Immature natural killer cell (primary cell): Measurements from ENCODE around the gene PPP5C. TPM values are rescaled to one million over a fixed set of nuclear protein-coding genes. Genes with fewer than 3 reads are reported as not detected.
"Not testable (repeated sequence)": the region's sequence is repeated elsewhere in the genome, so short reads cannot be mapped to it uniquely, and the experiment has no call there.

Source experiments
- DNase-seq, 3 donors: peaks; one replicate each; pipeline ENCODE4 v3.0.0; 2022; ENCODE audit warnings: mixed read lengths in 1 of 3
- H3K27ac Mint-ChIP-seq, 6 donors: one replicate each; pipeline ENCODE4 v1.8.0; 2020; ENCODE audit warnings: mixed read lengths in 6 of 6, mild to moderate bottlenecking in 5 of 6, inconsistent platforms in 4 of 6, moderate library complexity in 3 of 6
- H3K27me3 Mint-ChIP-seq, 3 donors: one replicate each; pipeline ENCODE4 v1.8.0; 2020 to 2021; ENCODE audit warnings: low read depth in 3 of 3, mild to moderate bottlenecking in 3 of 3, mixed read lengths in 3 of 3, moderate library complexity in 3 of 3, inconsistent platforms in 1 of 3
- H3K36me3 Mint-ChIP-seq, 3 donors: one replicate each; pipeline ENCODE4 v1.8.0; 2020; ENCODE audit warnings: mixed read lengths in 3 of 3, inconsistent platforms in 2 of 3, mild to moderate bottlenecking in 2 of 3
- H3K4me1 Mint-ChIP-seq, 2 donors: one replicate each; pipeline ENCODE4 v1.8.0; 2020; ENCODE audit warnings: inconsistent platforms in 2 of 2, mild to moderate bottlenecking in 2 of 2, mixed read lengths in 2 of 2, moderate library complexity in 1 of 2
- H3K4me3 Mint-ChIP-seq, 5 donors: one replicate each; pipeline ENCODE4 v1.8.0; 2020; ENCODE audit warnings: mild to moderate bottlenecking in 5 of 5, mixed read lengths in 5 of 5, inconsistent platforms in 3 of 5, moderate library complexity in 3 of 5
- H3K9me3 Mint-ChIP-seq, 6 donors: one replicate each; pipeline ENCODE4 v1.8.0; 2020; ENCODE audit warnings: mild to moderate bottlenecking in 6 of 6, mixed read lengths in 6 of 6, inconsistent platforms in 4 of 6, moderate library complexity in 3 of 6
- polyA plus RNA-seq, 3 donors: library from polyadenylated mRNA; unstranded; fragments of 300-500 nt; fragmentation: Illumina TruSeq; gene quantifications; one replicate each; pipeline ENCODE4 v1.2.3, GENCODE V29; 2021

Gene PPP5C
- polyA plus RNA-seq, 3 donors from 2014 or later = 25.0 to 80.9 (median 63.8) TPM

- Mint-ChIP-seq H3K4me1 (no peaks in the 10 kb centered on the region), H3K4me3 (no peak within 1 kb of the TSS), H3K9me3 (no peaks in the 10 kb centered on the region), H3K36me3 (no peaks in the 10 kb centered on the region), H3K27me3 (peaks cover 13 to 29% (median 27%) of the 10 kb centered on the region in 3 donors), H3K27ac (no peak within 1 kb of the TSS)
- no peak for DNase-seq
These were observed 66.6 kb downstream of the PPP5C start, which contains the start of gene CCDC8 for GRCh38 chr19:46413262-46414031. TSS of gene CCDC8 (minus strand) at chr19:46413564. CDS start at chr19:46412810, 754 bp downstream.

- H3K4me1 Mint-ChIP-seq, H3K4me3 Mint-ChIP-seq, H3K36me3 Mint-ChIP-seq, H3K27ac Mint-ChIP-seq, H3K9me3 Mint-ChIP-seq, DNase-seq: not testable (repeated sequence)
- peaks cover 18 to 29% (median 22%) of the 10 kb centered on the region in 3 donors for H3K27me3 Mint-ChIP-seq
These were observed 68.0 kb downstream of the PPP5C start for GRCh38 chr19:46414899-46415298.

- H3K4me3 Mint-ChIP-seq = peak overlapping the region in 1 of 5 donors; percentile 17
- not testable (repeated sequence) for H3K27ac Mint-ChIP-seq, H3K36me3 Mint-ChIP-seq, H3K9me3 Mint-ChIP-seq, H3K4me1 Mint-ChIP-seq
- peak in 1 of 3 donors; percentile 23 for DNase-seq
- H3K27me3 Mint-ChIP-seq = peaks cover 17 to 23% (median 20%) of the 10 kb centered on the region in 3 donors
These were observed 69.2 kb downstream of the PPP5C start for GRCh38 chr19:46415804-46416709.

GRCh38 chr19:46420056-46420455 is 73.2 kb downstream of the PPP5C start:
- DNase-seq = no peak
- no peak overlapping the region for H3K27ac Mint-ChIP-seq
- H3K9me3 Mint-ChIP-seq = no peaks in the 10 kb centered on the region
- H3K4me3 Mint-ChIP-seq = no peak overlapping the region
- H3K27me3 Mint-ChIP-seq = peaks cover 9 to 12% (median 9%) of the 10 kb centered on the region in 3 donors
- H3K4me1 Mint-ChIP-seq = no peaks in the 10 kb centered on the region
- H3K36me3 Mint-ChIP-seq = no peaks in the 10 kb centered on the region

- Mint-ChIP-seq H3K4me1 (peaks cover 10 to 11% of the 10 kb centered on the region in 2 donors), H3K9me3 (no peaks in the 10 kb centered on the region), H3K27ac (no peak overlapping the region), H3K36me3 (peaks cover 0 to 4% (median 0%) of the 10 kb centered on the region in 3 donors), H3K27me3 (peaks cover 10 to 26% (median 20%) of the 10 kb centered on the region in 3 donors), H3K4me3 (no peak overlapping the region)
- DNase-seq = no peak
These were observed 75.5 kb downstream of the PPP5C start for GRCh38 chr19:46422344-46422743.

- no peak overlapping the region for H3K4me3 Mint-ChIP-seq
- no peaks in the 10 kb centered on the region for H3K9me3 Mint-ChIP-seq
- H3K27me3 Mint-ChIP-seq = peaks cover 13 to 27% (median 27%) of the 10 kb centered on the region in 3 donors
- DNase-seq = no peak
- peaks cover 0 to 4% (median 0%) of the 10 kb centered on the region in 3 donors for H3K36me3 Mint-ChIP-seq
- H3K4me1 Mint-ChIP-seq = peaks cover 14% of the 10 kb centered on the region in 2 donors
- no peak overlapping the region for H3K27ac Mint-ChIP-seq
These were observed 76.3 kb downstream of the PPP5C start for GRCh38 chr19:46423188-46423587.

- Mint-ChIP-seq H3K27ac (peak overlapping the region in 2 of 6 donors; percentile 17 to 53), H3K9me3 (no peaks in the 10 kb centered on the region), H3K4me1 (peaks cover 25 to 31% of the 10 kb centered on the region in 2 donors), H3K36me3 (peaks cover 0 to 4% (median 0%) of the 10 kb centered on the region in 3 donors), H3K4me3 (peak overlapping the region in 1 of 5 donors; percentile 49), H3K27me3 (peaks cover 21 to 41% (median 29%) of the 10 kb centered on the region in 3 donors)
- DNase-seq = no peak
These were observed 79.2 kb downstream of the PPP5C start for GRCh38 chr19:46426035-46426505.

GRCh38 chr19:46426506-46427162 is 79.7 kb downstream of the PPP5C start:
- H3K4me3 Mint-ChIP-seq = peak overlapping the region; percentile 10 to 73 (median 41)
- H3K4me1 Mint-ChIP-seq = peaks cover 25 to 31% of the 10 kb centered on the region in 2 donors
- H3K27me3 Mint-ChIP-seq = peaks cover 24 to 41% (median 29%) of the 10 kb centered on the region in 3 donors
- H3K27ac Mint-ChIP-seq = peak overlapping the region in 5 of 6 donors; percentile 2 to 54 (median 50)
- no peaks in the 10 kb centered on the region for H3K9me3 Mint-ChIP-seq
- H3K36me3 Mint-ChIP-seq = peaks cover 0 to 4% (median 0%) of the 10 kb centered on the region in 3 donors
- DNase-seq = peak in 2 of 3 donors; percentile 18 to 33

GRCh38 chr19:46427518-46428045 is 80.7 kb downstream of the PPP5C start:
- Mint-ChIP-seq H3K36me3 (peaks cover 0 to 4% (median 0%) of the 10 kb centered on the region in 3 donors), H3K9me3 (no peaks in the 10 kb centered on the region), H3K27me3 (peaks cover 24 to 37% (median 29%) of the 10 kb centered on the region in 3 donors), H3K4me1 (peaks cover 25 to 31% of the 10 kb centered on the region in 2 donors), H3K4me3 (peak overlapping the region in 4 of 5 donors; percentile 40 to 58 (median 42)), H3K27ac (peak overlapping the region in 5 of 6 donors; percentile 50 to 84 (median 62))
- DNase-seq = no peak

- peak; percentile 72 to 78 (median 76) for DNase-seq
- Mint-ChIP-seq H3K4me1 (peaks cover 25 to 31% of the 10 kb centered on the region in 2 donors), H3K27ac (peak within 1 kb of the TSS; percentile 29 to 94 (median 84)), H3K4me3 (peak within 1 kb of the TSS; percentile 74 to 87 (median 81)), H3K36me3 (peaks cover 0 to 4% (median 0%) of the 10 kb centered on the region in 3 donors), H3K9me3 (no peaks in the 10 kb centered on the region), H3K27me3 (peaks cover 24 to 37% (median 30%) of the 10 kb centered on the region in 3 donors)
These were observed 81.6 kb downstream of the PPP5C start, which contains the start of gene PNMA8C for GRCh38 chr19:46428239-46429135. TSS of gene PNMA8C (minus strand) at chr19:46428936. CDS start at chr19:46428359, 577 bp downstream.

GRCh38 chr19:46429999-46430398 is 83.1 kb downstream of the PPP5C start:
- no peak for DNase-seq
- peak overlapping the region in 4 of 6 donors; percentile 3 to 94 (median 77) for H3K27ac Mint-ChIP-seq
- H3K4me1 Mint-ChIP-seq = peaks cover 25 to 31% of the 10 kb centered on the region in 2 donors
- peak overlapping the region in 2 of 5 donors; percentile 22 to 43 for H3K4me3 Mint-ChIP-seq
- peaks cover 0 to 4% (median 0%) of the 10 kb centered on the region in 3 donors for H3K36me3 Mint-ChIP-seq
- no peaks in the 10 kb centered on the region for H3K9me3 Mint-ChIP-seq
- H3K27me3 Mint-ChIP-seq = peaks cover 26 to 44% (median 28%) of the 10 kb centered on the region in 3 donors

- no peak overlapping the region for H3K27ac Mint-ChIP-seq
- no peaks in the 10 kb centered on the region for H3K9me3 Mint-ChIP-seq
- peaks cover 0 to 2% (median 0%) of the 10 kb centered on the region in 3 donors for H3K36me3 Mint-ChIP-seq
- no peak for DNase-seq
- peaks cover 18 to 27% of the 10 kb centered on the region in 2 donors for H3K4me1 Mint-ChIP-seq
- H3K27me3 Mint-ChIP-seq = peaks cover 15 to 37% (median 22%) of the 10 kb centered on the region in 3 donors
- H3K4me3 Mint-ChIP-seq = no peak overlapping the region
These were observed 84.9 kb downstream of the PPP5C start for GRCh38 chr19:46431824-46432223.
